HuH-7 (cell line): ENCODE results near the gene TIPIN.
A peak's percentile ranks its signal among the peaks of the same experiment; 100 is the strongest.
"Not testable (repeated sequence)": the region's sequence is repeated elsewhere in the genome, so short reads cannot be mapped to it uniquely, and the experiment has no call there.

Source experiments
- DNase-seq: peaks from one replicate; pipeline ENCODE4 v3.0.0; 2011; ENCODE audit warnings: low spot score

Gene TIPIN

GRCh38 chr15:66386204-66387123, 30.0 kb upstream of the TIPIN start, which contains the start of gene MAP2K1:
MAP2K1 (plus strand) TSS chr15:66386912; CDS start chr15:66387348, 436 bp downstream.
- DNase-seq: peak; percentile 99

- not testable (repeated sequence) for DNase-seq
Observed at GRCh38 chr15:66381376-66381775, 24.9 kb upstream of the TIPIN start.

GRCh38 chr15:66378814-66379430, 22.4 kb upstream of the TIPIN start:
- no peak for DNase-seq

- no peak for DNase-seq
Observed at GRCh38 chr15:66374179-66374578, 17.7 kb upstream of the TIPIN start.

- no peak for DNase-seq
Observed at GRCh38 chr15:66369773-66370651, 13.5 kb upstream of the TIPIN start.

- DNase-seq: no peak
Observed at GRCh38 chr15:66364944-66365528, 8.6 kb upstream of the TIPIN start.

GRCh38 chr15:66362776-66363175, 6.3 kb upstream of the TIPIN start:
- DNase-seq: no peak

GRCh38 chr15:66361745-66362460, 5.4 kb upstream of the TIPIN start:
- DNase-seq: not testable (repeated sequence)

- no peak for DNase-seq
Observed at GRCh38 chr15:66359740-66360139, 3.3 kb upstream of the TIPIN start.

GRCh38 chr15:66356077-66356358, 467 bp downstream of the TIPIN start:
- no peak for DNase-seq

- not testable (repeated sequence) for DNase-seq
Observed at GRCh38 chr15:66348530-66348929, 8.0 kb downstream of the TIPIN start.

GRCh38 chr15:66328771-66329170, 27.7 kb downstream of the TIPIN start:
- no peak for DNase-seq

GRCh38 chr15:66327736-66328135, 28.7 kb downstream of the TIPIN start:
- no peak for DNase-seq

- no peak for DNase-seq
Observed at GRCh38 chr15:66326051-66326450, 30.4 kb downstream of the TIPIN start.

GRCh38 chr15:66323312-66323928, 33.1 kb downstream of the TIPIN start:
- DNase-seq: no peak

GRCh38 chr15:66312144-66312543, 44.3 kb downstream of the TIPIN start:
- DNase-seq: no peak

GRCh38 chr15:66310786-66311185, 45.7 kb downstream of the TIPIN start:
- DNase-seq: no peak

GRCh38 chr15:66309828-66310227, 46.7 kb downstream of the TIPIN start:
- DNase-seq: no peak

- no peak for DNase-seq
Observed at GRCh38 chr15:66308531-66308930, 48.0 kb downstream of the TIPIN start.

- DNase-seq: no peak
Observed at GRCh38 chr15:66306381-66306780, 50.1 kb downstream of the TIPIN start.

GRCh38 chr15:66304425-66304824, 52.1 kb downstream of the TIPIN start:
- not testable (repeated sequence) for DNase-seq
